Measurements from ENCODE around the gene PTAFR. TPM values are rescaled to one million over a fixed set of nuclear protein-coding genes. Genes with fewer than 3 reads are reported as not detected.

Gene PTAFR
- under 0.01 TPM in 2 replicates for total RNA-seq
- polyA plus RNA-seq, result 0.12 and 0.25 TPM in 2 replicates
- polyA plus RNA-seq (2012), result 0.08 TPM in 2 replicates
- polyA minus RNA-seq (ENCODE audit: low replicate concordance), result not detected in 2 replicates

GRCh38 chr1:28176492-28177470, at the start of gene PTAFR:
TSS of gene PTAFR (minus strand) at chr1:28176690. CDS start at chr1:28151021, 25,669 bp downstream.
- Histone ChIP-seq H3K27ac (ENCODE audit: insufficient read depth, low read length) (no peak within 1 kb of the TSS), H3K27me3 (ENCODE audit: control insufficient read depth, insufficient read depth, low read length) (no peaks in the 10 kb centered on the region), H3K9ac (ENCODE audit: insufficient read depth, low read length) (no peak within 1 kb of the TSS), H3K79me2 (ENCODE audit: control insufficient read depth, insufficient read depth, low read length) (no peaks in the 10 kb centered on the region), H3K4me2 (ENCODE audit: extremely low read depth, insufficient read depth, low read length) (no peak within 1 kb of the TSS), H3K9me3 (ENCODE audit: control insufficient read depth, insufficient read depth, low read depth, low read length) (no peaks in the 10 kb centered on the region), H3K4me1 (ENCODE audit: control insufficient read depth, extremely low read depth, insufficient read depth, low read length) (peaks cover 9% of the 10 kb centered on the region), H2AFZ (ENCODE audit: low read length) (no peak within 1 kb of the TSS), H3K36me3 (ENCODE audit: control insufficient read depth, insufficient read depth, low read length) (no peaks in the 10 kb centered on the region), H4K20me1 (ENCODE audit: control insufficient read depth, extremely low read depth, insufficient read depth, low read length) (no peaks in the 10 kb centered on the region), H3K4me3 (replicated peaks in 1 of 4; ENCODE audit: control extremely low read depth in 1 of 4, insufficient read depth in 1 of 4, low read depth in 3 of 4, low read length in 4 of 4) (no peak within 1 kb of the TSS)
- TF ChIP-seq, protein P1, sequence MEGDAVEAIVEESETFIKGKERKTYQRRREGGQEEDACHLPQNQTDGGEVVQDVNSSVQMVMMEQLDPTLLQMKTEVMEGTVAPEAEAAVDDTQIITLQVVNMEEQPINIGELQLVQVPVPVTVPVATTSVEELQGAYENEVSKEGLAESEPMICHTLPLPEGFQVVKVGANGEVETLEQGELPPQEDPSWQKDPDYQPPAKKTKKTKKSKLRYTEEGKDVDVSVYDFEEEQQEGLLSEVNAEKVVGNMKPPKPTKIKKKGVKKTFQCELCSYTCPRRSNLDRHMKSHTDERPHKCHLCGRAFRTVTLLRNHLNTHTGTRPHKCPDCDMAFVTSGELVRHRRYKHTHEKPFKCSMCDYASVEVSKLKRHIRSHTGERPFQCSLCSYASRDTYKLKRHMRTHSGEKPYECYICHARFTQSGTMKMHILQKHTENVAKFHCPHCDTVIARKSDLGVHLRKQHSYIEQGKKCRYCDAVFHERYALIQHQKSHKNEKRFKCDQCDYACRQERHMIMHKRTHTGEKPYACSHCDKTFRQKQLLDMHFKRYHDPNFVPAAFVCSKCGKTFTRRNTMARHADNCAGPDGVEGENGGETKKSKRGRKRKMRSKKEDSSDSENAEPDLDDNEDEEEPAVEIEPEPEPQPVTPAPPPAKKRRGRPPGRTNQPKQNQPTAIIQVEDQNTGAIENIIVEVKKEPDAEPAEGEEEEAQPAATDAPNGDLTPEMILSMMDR (conservative IDR thresholded peaks at IDR 0.05 in 1 of 2, IDR thresholded peaks at IDR 0.05 in 1 of 2; ENCODE audit: low read depth in 1 of 2, low read length in 2 of 2), result no peak
- no peak for DNase-seq (ENCODE audit: low read depth in 2 of 2)

DNA sequence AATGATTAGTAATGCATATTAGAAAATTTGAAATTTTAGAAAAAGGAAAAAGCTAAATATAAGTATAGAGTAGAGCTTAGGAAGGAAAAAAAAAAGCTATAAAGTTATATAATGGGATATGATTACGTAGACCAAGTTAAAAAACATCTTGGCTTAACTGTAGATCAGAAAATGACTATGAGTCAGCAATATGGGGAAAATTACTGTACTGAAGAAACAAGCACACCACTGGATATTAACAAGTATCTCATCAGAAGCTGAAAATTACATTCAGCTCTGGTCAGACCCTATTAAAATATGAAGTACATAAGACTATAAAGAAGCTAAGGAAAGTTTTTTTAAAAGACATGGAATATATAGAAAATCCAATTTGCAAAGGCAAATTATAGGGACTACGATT, 36.8 kb upstream of the PTAFR start:
- Histone ChIP-seq H2AFZ (ENCODE audit: low read length) (no peak overlapping the region), H4K20me1 (ENCODE audit: control insufficient read depth, extremely low read depth, insufficient read depth, low read length) (no peaks in the 10 kb centered on the region), H3K9ac (ENCODE audit: insufficient read depth, low read length) (no peak overlapping the region), H3K4me3 (replicated peaks in 1 of 4; ENCODE audit: control extremely low read depth in 1 of 4, insufficient read depth in 1 of 4, low read depth in 3 of 4, low read length in 4 of 4) (no peak overlapping the region), H3K9me3 (ENCODE audit: control insufficient read depth, insufficient read depth, low read depth, low read length) (no peaks in the 10 kb centered on the region), H3K36me3 (ENCODE audit: control insufficient read depth, insufficient read depth, low read length) (peaks cover 4% of the 10 kb centered on the region), H3K27ac (ENCODE audit: insufficient read depth, low read length) (no peak overlapping the region), H3K79me2 (ENCODE audit: control insufficient read depth, insufficient read depth, low read length) (no peaks in the 10 kb centered on the region), H3K4me1 (ENCODE audit: control insufficient read depth, extremely low read depth, insufficient read depth, low read length) (no peaks in the 10 kb centered on the region), H3K27me3 (ENCODE audit: control insufficient read depth, insufficient read depth, low read length) (no peaks in the 10 kb centered on the region), H3K4me2 (ENCODE audit: extremely low read depth, insufficient read depth, low read length) (no peak overlapping the region)
- TF ChIP-seq, protein P1 (conservative IDR thresholded peaks at IDR 0.05 in 1 of 2, IDR thresholded peaks at IDR 0.05 in 1 of 2; ENCODE audit: low read depth in 1 of 2, low read length in 2 of 2), result no peak
- no peak for TF ChIP-seq EZH2 (IDR thresholded peaks at IDR 0.05; ENCODE audit: low read length, missing control alignments)
- no peak for DNase-seq (ENCODE audit: low read depth in 2 of 2)

DNA sequence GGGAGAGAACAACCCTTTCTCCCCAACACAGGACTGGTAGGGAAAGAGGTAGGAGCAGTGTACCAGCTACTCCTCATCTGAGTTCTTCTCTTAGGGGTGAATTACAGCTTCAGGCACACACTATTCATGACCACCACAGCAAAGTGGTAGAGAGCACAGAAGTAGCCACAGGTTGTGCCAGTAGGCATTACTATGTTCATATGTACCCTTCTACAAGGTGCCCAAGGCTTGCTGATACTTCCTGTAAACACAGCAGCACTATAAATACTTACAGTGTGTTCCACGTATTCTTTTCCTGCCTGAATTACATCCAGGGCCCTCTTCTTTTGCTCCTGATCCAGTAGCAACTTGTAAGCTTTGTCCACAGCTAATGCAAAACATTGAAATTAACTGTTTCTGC, 33.2 kb upstream of the PTAFR start:
- no peaks in the 10 kb centered on the region for H3K27me3 ChIP-seq (ENCODE audit: control insufficient read depth, insufficient read depth, low read length)
- no peak overlapping the region for H2AFZ ChIP-seq (ENCODE audit: low read length)
- H3K27ac ChIP-seq (ENCODE audit: insufficient read depth, low read length), result no peak overlapping the region
- TF ChIP-seq, protein P1 (conservative IDR thresholded peaks at IDR 0.05 in 1 of 2, IDR thresholded peaks at IDR 0.05 in 1 of 2; ENCODE audit: low read depth in 1 of 2, low read length in 2 of 2), result no peak
- no peak for TF ChIP-seq EZH2 (IDR thresholded peaks at IDR 0.05; ENCODE audit: low read length, missing control alignments)
- H3K9ac ChIP-seq (ENCODE audit: insufficient read depth, low read length), result no peak overlapping the region
- H3K4me1 ChIP-seq (ENCODE audit: control insufficient read depth, extremely low read depth, insufficient read depth, low read length), result no peaks in the 10 kb centered on the region
- H3K9me3 ChIP-seq (ENCODE audit: control insufficient read depth, insufficient read depth, low read depth, low read length), result no peaks in the 10 kb centered on the region
- no peaks in the 10 kb centered on the region for H3K79me2 ChIP-seq (ENCODE audit: control insufficient read depth, insufficient read depth, low read length)
- peaks cover 4% of the 10 kb centered on the region for H3K36me3 ChIP-seq (ENCODE audit: control insufficient read depth, insufficient read depth, low read length)
- no peaks in the 10 kb centered on the region for H4K20me1 ChIP-seq (ENCODE audit: control insufficient read depth, extremely low read depth, insufficient read depth, low read length)
- no peak for DNase-seq (ENCODE audit: low read depth in 2 of 2)
- no peak overlapping the region for H3K4me2 ChIP-seq (ENCODE audit: extremely low read depth, insufficient read depth, low read length)
- no peak overlapping the region for H3K4me3 ChIP-seq (replicated peaks in 1 of 4; ENCODE audit: control extremely low read depth in 1 of 4, insufficient read depth in 1 of 4, low read depth in 3 of 4, low read length in 4 of 4)
